Measurements from ENCODE around the gene QSER1. TPM values are rescaled to one million over a fixed set of nuclear protein-coding genes. Genes with fewer than 3 reads are reported as not detected.

The QSER1 gene
- total and polyA plus RNA-seq, 9 of the 15 experiments (the other 6 are each of a cell fraction or from before 2014, with no cell fraction given) = 5.8 to 33.6 (median 22.3) TPM

GRCh38 chr11:33018840-33019239, 126.2 kb downstream of the QSER1 start (continued):
- TF ChIP-seq, protein P1, sequence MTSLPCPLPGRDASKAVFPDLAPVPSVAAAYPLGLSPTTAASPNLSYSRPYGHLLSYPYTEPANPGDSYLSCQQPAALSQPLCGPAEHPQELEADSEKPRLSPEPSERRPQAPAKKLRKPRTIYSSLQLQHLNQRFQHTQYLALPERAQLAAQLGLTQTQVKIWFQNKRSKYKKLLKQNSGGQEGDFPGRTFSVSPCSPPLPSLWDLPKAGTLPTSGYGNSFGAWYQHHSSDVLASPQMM (CRISPR knock-in tag; IDR thresholded peaks at IDR 0.05) = no peak
- TF ChIP-seq PYGO2 (tag; IDR thresholded peaks at IDR 0.05) (no peak), FOXJ3 (CRISPR knock-in tag; IDR thresholded peaks at IDR 0.05) (no peak), PRPF4 (IDR thresholded peaks at IDR 0.05; ENCODE audit: insufficient read depth, low read depth, low read length, poor library complexity, severe bottlenecking) (no peak)
- TF ChIP-seq, protein P2, sequence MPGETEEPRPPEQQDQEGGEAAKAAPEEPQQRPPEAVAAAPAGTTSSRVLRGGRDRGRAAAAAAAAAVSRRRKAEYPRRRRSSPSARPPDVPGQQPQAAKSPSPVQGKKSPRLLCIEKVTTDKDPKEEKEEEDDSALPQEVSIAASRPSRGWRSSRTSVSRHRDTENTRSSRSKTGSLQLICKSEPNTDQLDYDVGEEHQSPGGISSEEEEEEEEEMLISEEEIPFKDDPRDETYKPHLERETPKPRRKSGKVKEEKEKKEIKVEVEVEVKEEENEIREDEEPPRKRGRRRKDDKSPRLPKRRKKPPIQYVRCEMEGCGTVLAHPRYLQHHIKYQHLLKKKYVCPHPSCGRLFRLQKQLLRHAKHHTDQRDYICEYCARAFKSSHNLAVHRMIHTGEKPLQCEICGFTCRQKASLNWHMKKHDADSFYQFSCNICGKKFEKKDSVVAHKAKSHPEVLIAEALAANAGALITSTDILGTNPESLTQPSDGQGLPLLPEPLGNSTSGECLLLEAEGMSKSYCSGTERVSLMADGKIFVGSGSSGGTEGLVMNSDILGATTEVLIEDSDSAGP (CRISPR knock-in tag; IDR thresholded peaks at IDR 0.05) = no peak

GRCh38 chr11:33021501-33021900, 128.9 kb downstream of the QSER1 start:
- 38% methylated on average over 1 of the region's 1 CpG for WGBS (ENCODE audit: insufficient coverage, low coverage, missing lambda C conversion rate)
- no peak overlapping the region for H3K27ac ChIP-seq (ENCODE audit: extremely low read depth, low read depth, low read length)
- POLR2A ChIA-PET = interaction anchor here (0.7 to 3.0 kb wide), 3 partner anchors 11 to 296 kb away, joined by 3 to 15 read pairs (median 5); no protein-coding TSS in a partner anchor
- FAIRE-seq = no peak
- H3K9me1 ChIP-seq (ENCODE audit: control insufficient read depth, insufficient read depth, low read length) = no peaks in the 10 kb centered on the region
- no peak overlapping the region for H3K9ac ChIP-seq (ENCODE audit: insufficient read depth in 1 of 2, low read depth in 2 of 2, low read length in 2 of 2)
- DNase-seq (ENCODE audit: extremely low read depth in 1 of 4, low spot score in 3 of 4) = no peak
- H3K79me2 ChIP-seq (ENCODE audit: control insufficient read depth, insufficient read depth, low read length) = peaks cover 14% of the 10 kb centered on the region; the same call in 2 of the 3 replicates
- no peak for ATAC-seq
- H3K27me3 ChIP-seq (ENCODE audit: control insufficient read depth in 2 of 2, insufficient read depth in 2 of 2, low read length in 2 of 2) = no peaks in the 10 kb centered on the region
- peaks cover 0 to 15% of the 10 kb centered on the region in 2 experiments; a peak in 2 of 5 replicates for H3K4me1 ChIP-seq (replicated peaks in 1 of 2; ENCODE audit: control insufficient read depth in 2 of 2, insufficient read depth in 2 of 2, low read length in 2 of 2)
- BruUV-seq (replicated peaks) = no TSS peak
- H4K20me1 ChIP-seq (replicated peaks; ENCODE audit: control insufficient read depth, insufficient read depth, low read length) = no peaks in the 10 kb centered on the region
- no peak overlapping the region for H3K4me3 ChIP-seq
- in situ Hi-C loops (cut with MboI) = no loop called here
- no peak overlapping the region for H2AFZ ChIP-seq (ENCODE audit: low read depth, low read length)
- CTCF ChIA-PET (ENCODE audit: low intra/inter-chr PET ratio) = no interaction called here
- no peaks in the 10 kb centered on the region; the same call in 2 of the 3 replicates for H3K36me3 ChIP-seq (ENCODE audit: control insufficient read depth, insufficient read depth, low read length)
- no peak overlapping the region for H3K4me2 ChIP-seq (ENCODE audit: insufficient read depth, low read length)
- intact Hi-C loops (cut with micrococcal nuclease) = no loop called here
- no peaks in the 10 kb centered on the region for H3K9me3 ChIP-seq (replicated peaks; ENCODE audit: control insufficient read depth, insufficient read depth, low read depth, low read length)
- TF ChIP-seq CHCHD3 (CRISPR knock-in tag; IDR thresholded peaks at IDR 0.05) (no peak), ARNT (IDR thresholded peaks at IDR 0.05) (no peak), ZNF79 (CRISPR knock-in tag; IDR thresholded peaks at IDR 0.05; ENCODE audit: low read depth) (no peak), ZNF584 (CRISPR knock-in tag; IDR thresholded peaks at IDR 0.05; ENCODE audit: low read depth) (no peak), HIVEP1 (CRISPR knock-in tag; IDR thresholded peaks at IDR 0.05) (no peak), PML (IDR thresholded peaks at IDR 0.05; ENCODE audit: low read length) (no peak), E2F8 (IDR thresholded peaks at IDR 0.05; ENCODE audit: low read depth, partially characterized antibody) (no peak), IRF9 (tag; IDR thresholded peaks at IDR 0.05) (no peak), ZZZ3 (IDR thresholded peaks at IDR 0.05) (no peak), ELF2 (CRISPR knock-in tag; IDR thresholded peaks at IDR 0.05) (no peak), ZNF444 (CRISPR knock-in tag; IDR thresholded peaks at IDR 0.05) (no peak), TBP (optimal IDR thresholded peaks at IDR 0.05; ENCODE audit: low read depth, low read length) (no peak)
